HUES48 (cell line): ENCODE results near the gene CNTNAP2.
A peak's percentile ranks its signal among the peaks of the same experiment; 100 is the strongest.

ENCODE experiments used
- H3K27ac ChIP-seq: one replicate; pipeline ENCODE4 v1.7.0; 2013; ENCODE audit warnings: low read depth, low read length, inconsistent platforms
- H3K27me3 ChIP-seq: 2 replicates; pipeline ENCODE4 v1.6.1; 2013; ENCODE audit warnings: mild to moderate bottlenecking, low read length; ENCODE audit not compliant: control insufficient read depth, insufficient read depth
- H3K36me3 ChIP-seq: 2 replicates; pipeline ENCODE4 v1.6.1; 2013; ENCODE audit warnings: low read length; ENCODE audit not compliant: control insufficient read depth, insufficient read depth
- H3K4me1 ChIP-seq: 2 replicates; pipeline ENCODE4 v1.6.1; 2013; ENCODE audit warnings: mild to moderate bottlenecking, low read length; ENCODE audit not compliant: control insufficient read depth, insufficient read depth
- H3K4me3 ChIP-seq: 2 replicates; pipeline ENCODE4 v1.5.1; 2013; ENCODE audit warnings: mild to moderate bottlenecking, low read depth, low read length
- H3K9ac ChIP-seq: 2 replicates; pipeline ENCODE4 v1.6.1; 2013; ENCODE audit warnings: mild to moderate bottlenecking, low read depth, low read length, moderate library complexity
- H3K9me3 ChIP-seq: 2 replicates; pipeline ENCODE4 v1.6.1; 2013; ENCODE audit warnings: low read length; ENCODE audit not compliant: control insufficient read depth, insufficient read depth

The CNTNAP2 gene

DNA sequence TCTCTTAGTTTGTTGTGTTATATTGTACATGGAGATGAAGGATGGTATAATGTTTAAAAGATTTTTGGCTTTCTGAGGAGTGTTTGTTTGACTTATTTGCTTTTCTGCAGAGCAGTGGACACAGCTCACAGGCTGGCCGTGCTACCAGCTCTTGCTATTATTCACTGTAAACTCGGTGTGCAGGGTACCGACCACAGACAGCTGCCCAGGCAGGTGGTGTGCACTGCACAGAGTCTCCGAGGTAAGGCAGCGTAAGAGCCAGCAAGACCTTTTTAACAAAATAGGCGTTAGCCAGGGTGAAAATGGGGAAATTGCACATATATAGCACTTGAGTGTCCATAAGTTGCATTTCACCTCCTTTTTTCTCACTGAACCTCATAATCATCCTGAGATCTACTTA, 438.0 kb downstream of the CNTNAP2 start:
- Histone ChIP-seq H3K27me3 (no peaks in the 10 kb centered on the region), H3K9ac (no peak overlapping the region), H3K4me3 (no peak overlapping the region), H3K36me3 (no peaks in the 10 kb centered on the region), H3K9me3 (no peaks in the 10 kb centered on the region), H3K27ac (no peak overlapping the region), H3K4me1 (no peaks in the 10 kb centered on the region)

GRCh38 chr7:146557971-146558469, 441.4 kb downstream of the CNTNAP2 start:
- no peak overlapping the region for H3K27ac ChIP-seq
- no peak overlapping the region for H3K9ac ChIP-seq
- no peak overlapping the region for H3K4me3 ChIP-seq
- no peaks in the 10 kb centered on the region for H3K27me3 ChIP-seq
- no peaks in the 10 kb centered on the region for H3K9me3 ChIP-seq
- no peaks in the 10 kb centered on the region for H3K4me1 ChIP-seq
- H3K36me3 ChIP-seq = no peaks in the 10 kb centered on the region

DNA sequence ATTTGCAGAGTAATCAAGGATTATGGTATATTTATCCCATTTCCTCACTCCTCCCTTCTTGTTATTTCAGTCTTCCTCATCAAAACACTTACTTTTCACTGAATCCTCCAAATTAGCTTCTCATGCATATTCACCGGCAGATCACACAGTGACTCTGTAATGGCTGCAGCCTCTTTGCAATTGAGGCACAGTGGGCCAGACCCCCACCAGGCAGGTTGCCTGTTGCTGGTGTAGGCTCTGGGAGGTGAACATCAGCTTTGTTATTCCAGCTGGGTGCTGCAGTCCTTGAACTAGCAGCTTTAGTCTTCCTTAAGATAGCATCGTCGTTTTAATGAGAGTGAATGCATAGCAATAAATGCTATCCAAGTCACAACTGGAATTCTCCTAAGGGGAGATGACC, 449.3 kb downstream of the CNTNAP2 start:
- no peak overlapping the region for H3K4me3 ChIP-seq
- no peak overlapping the region for H3K9ac ChIP-seq
- no peaks in the 10 kb centered on the region for H3K27me3 ChIP-seq
- no peaks in the 10 kb centered on the region for H3K4me1 ChIP-seq
- no peaks in the 10 kb centered on the region for H3K9me3 ChIP-seq
- no peak overlapping the region for H3K27ac ChIP-seq
- no peaks in the 10 kb centered on the region for H3K36me3 ChIP-seq

GRCh38 chr7:146575903-146576302, 459.3 kb downstream of the CNTNAP2 start:
- Histone ChIP-seq H3K27me3 (no peaks in the 10 kb centered on the region), H3K9ac (no peak overlapping the region), H3K4me1 (no peaks in the 10 kb centered on the region), H3K4me3 (no peak overlapping the region), H3K36me3 (no peaks in the 10 kb centered on the region), H3K9me3 (no peaks in the 10 kb centered on the region), H3K27ac (no peak overlapping the region)

DNA sequence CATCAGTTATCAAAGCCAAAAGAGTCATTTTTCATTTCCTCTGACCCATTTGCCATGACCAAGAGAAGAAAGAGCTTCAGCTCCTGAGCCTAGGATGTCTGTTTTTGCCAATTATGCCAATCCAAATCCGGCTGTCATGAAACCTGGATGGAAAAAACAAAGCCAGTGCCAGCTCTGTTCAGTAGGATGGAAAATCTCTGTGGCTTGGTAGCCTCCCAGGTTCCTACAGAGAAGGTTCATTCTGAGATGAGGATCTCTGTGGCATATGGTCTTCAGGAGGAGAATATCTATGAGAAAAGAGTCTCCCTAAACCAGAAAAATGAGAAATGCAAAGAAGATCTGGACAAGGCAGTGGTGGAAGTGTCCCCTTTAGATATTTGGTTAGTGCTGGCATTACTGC, 475.4 kb downstream of the CNTNAP2 start:
- Histone ChIP-seq H3K9me3 (no peaks in the 10 kb centered on the region), H3K36me3 (no peaks in the 10 kb centered on the region), H3K4me1 (no peaks in the 10 kb centered on the region), H3K27me3 (no peaks in the 10 kb centered on the region), H3K27ac (no peak overlapping the region), H3K9ac (no peak overlapping the region), H3K4me3 (no peak overlapping the region)

DNA sequence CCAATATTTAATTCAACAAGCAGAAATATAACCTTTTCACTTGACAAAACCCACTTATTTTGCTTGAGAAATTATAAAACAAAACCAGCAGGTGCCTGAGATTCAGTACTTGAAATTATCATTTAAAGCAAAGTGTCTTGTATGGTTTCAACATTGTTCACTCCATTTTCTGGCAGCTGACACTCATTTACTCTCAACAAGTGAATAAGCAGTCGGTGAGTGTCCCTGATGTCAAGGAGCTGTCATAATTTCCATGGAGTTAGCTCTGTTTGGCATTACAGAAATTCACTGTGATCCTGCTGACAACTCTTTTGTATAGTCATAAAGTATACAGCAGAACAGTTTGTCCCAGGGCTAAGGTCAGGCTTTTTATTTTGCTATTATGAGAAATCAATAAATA, 490.0 kb downstream of the CNTNAP2 start:
- Histone ChIP-seq H3K27me3 (no peaks in the 10 kb centered on the region), H3K9ac (no peak overlapping the region), H3K9me3 (no peaks in the 10 kb centered on the region), H3K36me3 (no peaks in the 10 kb centered on the region), H3K4me3 (no peak overlapping the region), H3K27ac (no peak overlapping the region), H3K4me1 (no peaks in the 10 kb centered on the region)

DNA sequence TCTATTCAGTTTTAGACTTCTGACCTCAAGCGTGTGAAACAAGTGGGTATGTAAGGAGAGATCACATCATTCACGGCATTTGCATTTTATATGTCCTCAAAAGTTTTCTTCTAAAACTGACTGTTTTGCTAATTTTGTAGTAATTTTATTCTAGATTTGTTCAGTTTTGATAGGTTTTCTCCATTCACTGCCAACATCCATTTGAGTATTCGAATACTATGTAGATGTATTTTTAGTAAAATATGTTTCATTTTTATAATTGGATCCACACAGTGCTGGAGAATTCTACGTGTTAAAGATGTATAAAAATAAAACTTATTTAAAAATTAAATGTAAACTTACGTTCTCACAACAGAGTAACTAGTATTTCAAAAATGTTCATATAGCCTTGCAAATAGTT, 503.0 kb downstream of the CNTNAP2 start:
- H3K36me3 ChIP-seq = no peaks in the 10 kb centered on the region
- H3K27me3 ChIP-seq = no peaks in the 10 kb centered on the region
- no peak overlapping the region for H3K27ac ChIP-seq
- no peaks in the 10 kb centered on the region for H3K4me1 ChIP-seq
- no peaks in the 10 kb centered on the region for H3K9me3 ChIP-seq
- H3K9ac ChIP-seq = no peak overlapping the region
- H3K4me3 ChIP-seq = no peak overlapping the region

DNA sequence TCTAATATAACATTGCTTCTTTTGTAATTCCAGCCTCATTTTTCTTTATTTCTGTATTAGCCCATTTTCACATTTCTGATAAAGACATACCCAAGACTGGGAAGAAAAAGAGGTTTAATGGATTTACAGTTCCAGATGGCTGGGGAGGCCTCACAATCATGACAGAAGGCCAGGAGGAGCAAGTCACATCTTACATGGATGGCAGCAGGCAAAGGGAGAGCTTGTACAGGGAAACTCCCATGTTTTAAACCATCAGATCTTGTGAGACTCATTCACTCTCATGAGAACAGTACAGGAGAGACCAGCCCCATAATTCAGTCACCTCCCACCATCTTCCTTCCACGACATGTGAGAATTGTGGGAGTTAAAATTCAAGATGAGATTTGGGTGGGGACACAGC, 510.3 kb downstream of the CNTNAP2 start:
- Histone ChIP-seq H3K9ac (no peak overlapping the region), H3K4me1 (no peaks in the 10 kb centered on the region), H3K36me3 (no peaks in the 10 kb centered on the region), H3K27me3 (no peaks in the 10 kb centered on the region), H3K27ac (no peak overlapping the region), H3K9me3 (no peaks in the 10 kb centered on the region), H3K4me3 (no peak overlapping the region)

GRCh38 chr7:146635205-146636032, 518.8 kb downstream of the CNTNAP2 start:
- Histone ChIP-seq H3K36me3 (no peaks in the 10 kb centered on the region), H3K9me3 (no peaks in the 10 kb centered on the region), H3K9ac (no peak overlapping the region), H3K27ac (peak overlapping the region; percentile 49), H3K4me3 (no peak overlapping the region), H3K4me1 (peaks cover 7% of the 10 kb centered on the region; the same call in 1 of the 2 replicates), H3K27me3 (no peaks in the 10 kb centered on the region)

GRCh38 chr7:146636033-146636356, 519.4 kb downstream of the CNTNAP2 start:
- no peaks in the 10 kb centered on the region for H3K9me3 ChIP-seq
- H3K36me3 ChIP-seq = no peaks in the 10 kb centered on the region
- H3K27ac ChIP-seq = no peak overlapping the region
- no peaks in the 10 kb centered on the region for H3K27me3 ChIP-seq
- peaks cover 7% of the 10 kb centered on the region; the same call in 1 of the 2 replicates for H3K4me1 ChIP-seq
- no peak overlapping the region for H3K9ac ChIP-seq
- H3K4me3 ChIP-seq = no peak overlapping the region

- H3K9me3 ChIP-seq = no peaks in the 10 kb centered on the region
- H3K27me3 ChIP-seq = no peaks in the 10 kb centered on the region
- H3K27ac ChIP-seq = no peak overlapping the region
- H3K4me3 ChIP-seq = no peak overlapping the region
- no peak overlapping the region for H3K9ac ChIP-seq
- no peaks in the 10 kb centered on the region for H3K36me3 ChIP-seq
- peaks cover 7% of the 10 kb centered on the region; the same call in 1 of the 2 replicates for H3K4me1 ChIP-seq
These were observed 520.0 kb downstream of the CNTNAP2 start for GRCh38 chr7:146636581-146636980.
